Measurements from ENCODE around the gene SOX18. TPM values are rescaled to one million over a fixed set of nuclear protein-coding genes. Genes with fewer than 3 reads are reported as not detected.

SOX18 gene
- total and polyA plus RNA-seq, 2 of the 13 experiments (the other 11 are each of a cell fraction or from before 2014, with no cell fraction given) = 1.6 to 1.9 TPM

GRCh38 chr20:64040231-64041039 lies 9.0 kb downstream of the SOX18 start (continued):
- TF ChIP-seq PITX1 (CRISPR knock-in tag; IDR thresholded peaks at IDR 0.05) = 0 out of 2 replicates have a peak, but pooled peaks have one; percentile 6
- TF ChIP-seq ZNF652 (CRISPR knock-in tag; IDR thresholded peaks at IDR 0.05; ENCODE audit: borderline replicate concordance, low read depth) = no peak
- no peak for TF ChIP-seq ZBTB10 (CRISPR knock-in tag; IDR thresholded peaks at IDR 0.05; ENCODE audit: borderline replicate concordance)
- TF ChIP-seq GLMP (CRISPR knock-in tag; IDR thresholded peaks at IDR 0.05; ENCODE audit: borderline replicate concordance) = no peak
- TF ChIP-seq ZNF281 (CRISPR knock-in tag; IDR thresholded peaks at IDR 0.05; ENCODE audit: borderline replicate concordance) = no peak
- TF ChIP-seq ZNF253 (CRISPR knock-in tag; IDR thresholded peaks at IDR 0.05; ENCODE audit: borderline replicate concordance) = peak; percentile 92; the same call in 1 of the 2 replicates
- TF ChIP-seq NR2F1 (CRISPR knock-in tag; IDR thresholded peaks at IDR 0.05) = 0 out of 4 replicates have a peak, but pooled peaks of 1 of the 2 experiments have one; percentile 19
- no peak for TF ChIP-seq ZNF224 (CRISPR knock-in tag; IDR thresholded peaks at IDR 0.05)
- no peak for TF ChIP-seq ZNF660 (CRISPR knock-in tag; IDR thresholded peaks at IDR 0.05; ENCODE audit: borderline replicate concordance, low read depth)
- no peak for TF ChIP-seq ZNF530 (CRISPR knock-in tag; IDR thresholded peaks at IDR 0.05; ENCODE audit: low read depth)
- no peak for TF ChIP-seq CREB1 (IDR thresholded peaks at IDR 0.05)
- TF ChIP-seq CREB1 (CRISPR knock-in tag; IDR thresholded peaks at IDR 0.05) = no peak
- TF ChIP-seq REPIN1 (CRISPR knock-in tag; IDR thresholded peaks at IDR 0.05; ENCODE audit: borderline replicate concordance, low read depth) = no peak
- no peak for TF ChIP-seq ZNF674 (CRISPR knock-in tag; IDR thresholded peaks at IDR 0.05; ENCODE audit: low read depth)
- no peak for TF ChIP-seq HHEX (CRISPR knock-in tag; IDR thresholded peaks at IDR 0.05)
- no peak for TF ChIP-seq AHDC1 (CRISPR knock-in tag; IDR thresholded peaks at IDR 0.05; ENCODE audit: borderline replicate concordance)

All from HepG2 (cell line).